ENCODE results near the gene PSMG4. TPM values are rescaled to one million over a fixed set of nuclear protein-coding genes. Genes with fewer than 3 reads are reported as not detected.
A peak's percentile ranks its signal among the peaks of the same experiment; 100 is the strongest.

The PSMG4 gene, protein sequence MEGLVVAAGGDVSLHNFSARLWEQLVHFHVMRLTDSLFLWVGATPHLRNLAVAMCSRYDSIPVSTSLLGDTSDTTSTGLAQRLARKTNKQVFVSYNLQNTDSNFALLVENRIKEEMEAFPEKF
- total RNA-seq, result 16.9 TPM
- long read RNA-seq, full-length matches to known transcripts, result 5 of 18 reads
- long read RNA-seq, partial matches to known transcripts, result 0 of 18 reads
- long read RNA-seq, other reads (novel, unspliced or antisense), result 13 of 18 reads

DNA sequence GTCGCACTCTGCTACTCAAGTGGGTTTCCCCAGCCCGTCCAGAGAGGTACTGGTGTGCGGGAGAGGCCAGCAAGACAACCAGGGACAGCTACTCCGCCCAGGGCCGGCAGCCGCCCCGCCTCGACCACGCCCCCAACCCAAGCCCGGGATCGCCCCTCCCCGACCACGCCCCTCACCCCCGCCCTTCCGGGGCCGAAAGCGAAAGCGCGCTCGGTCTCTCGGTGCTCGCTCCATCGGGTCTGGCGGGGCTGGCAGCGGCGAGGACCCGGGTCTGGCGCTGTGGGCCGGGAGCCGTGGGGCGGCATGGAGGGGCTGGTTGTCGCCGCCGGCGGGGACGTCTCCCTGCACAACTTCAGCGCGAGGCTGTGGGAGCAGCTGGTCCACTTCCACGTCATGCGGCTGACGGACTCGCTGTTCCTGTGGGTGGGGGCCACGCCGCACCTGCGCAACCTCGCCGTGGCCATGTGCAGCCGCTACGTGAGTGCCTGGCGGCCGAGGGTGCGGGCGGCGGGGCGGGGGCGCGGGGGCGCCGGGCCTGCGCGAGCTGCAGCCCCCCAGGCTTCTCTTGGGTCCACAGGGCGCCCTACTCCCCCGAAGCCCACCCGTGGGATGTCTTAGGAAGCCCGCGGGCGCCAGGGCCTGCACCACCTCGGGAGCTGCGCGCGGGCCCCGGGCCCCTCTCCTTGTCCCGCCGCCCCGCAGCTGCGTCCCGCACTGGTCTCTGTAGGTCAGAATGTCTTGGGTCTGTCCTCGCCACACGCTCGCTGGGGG is at the start of gene PSMG4:
Gene PSMG4 (plus strand): TSS at position 228 of the 771 bp plus-strand sequence. CDS start 76 bp downstream, at position 304.
- peaks cover 5% of the 10 kb centered on the region for H3K36me3 ChIP-seq
- peaks cover 27% of the 10 kb centered on the region for H3K4me1 ChIP-seq
- H3K27ac ChIP-seq, result peak within 1 kb of the TSS; percentile 83
- H3K9me3 ChIP-seq, result no peaks in the 10 kb centered on the region
- H3K4me3 ChIP-seq, result peak within 1 kb of the TSS; percentile 99
- peak; percentile 99 for ATAC-seq
- no peaks in the 10 kb centered on the region for H3K27me3 ChIP-seq
- intact Hi-C loops (cut with DNase I), result no loop called here
- DNase-seq, result peak; percentile 98
- TF ChIP-seq, protein P1, sequence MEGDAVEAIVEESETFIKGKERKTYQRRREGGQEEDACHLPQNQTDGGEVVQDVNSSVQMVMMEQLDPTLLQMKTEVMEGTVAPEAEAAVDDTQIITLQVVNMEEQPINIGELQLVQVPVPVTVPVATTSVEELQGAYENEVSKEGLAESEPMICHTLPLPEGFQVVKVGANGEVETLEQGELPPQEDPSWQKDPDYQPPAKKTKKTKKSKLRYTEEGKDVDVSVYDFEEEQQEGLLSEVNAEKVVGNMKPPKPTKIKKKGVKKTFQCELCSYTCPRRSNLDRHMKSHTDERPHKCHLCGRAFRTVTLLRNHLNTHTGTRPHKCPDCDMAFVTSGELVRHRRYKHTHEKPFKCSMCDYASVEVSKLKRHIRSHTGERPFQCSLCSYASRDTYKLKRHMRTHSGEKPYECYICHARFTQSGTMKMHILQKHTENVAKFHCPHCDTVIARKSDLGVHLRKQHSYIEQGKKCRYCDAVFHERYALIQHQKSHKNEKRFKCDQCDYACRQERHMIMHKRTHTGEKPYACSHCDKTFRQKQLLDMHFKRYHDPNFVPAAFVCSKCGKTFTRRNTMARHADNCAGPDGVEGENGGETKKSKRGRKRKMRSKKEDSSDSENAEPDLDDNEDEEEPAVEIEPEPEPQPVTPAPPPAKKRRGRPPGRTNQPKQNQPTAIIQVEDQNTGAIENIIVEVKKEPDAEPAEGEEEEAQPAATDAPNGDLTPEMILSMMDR (IDR thresholded peaks at IDR 0.05), result no peak

DNA sequence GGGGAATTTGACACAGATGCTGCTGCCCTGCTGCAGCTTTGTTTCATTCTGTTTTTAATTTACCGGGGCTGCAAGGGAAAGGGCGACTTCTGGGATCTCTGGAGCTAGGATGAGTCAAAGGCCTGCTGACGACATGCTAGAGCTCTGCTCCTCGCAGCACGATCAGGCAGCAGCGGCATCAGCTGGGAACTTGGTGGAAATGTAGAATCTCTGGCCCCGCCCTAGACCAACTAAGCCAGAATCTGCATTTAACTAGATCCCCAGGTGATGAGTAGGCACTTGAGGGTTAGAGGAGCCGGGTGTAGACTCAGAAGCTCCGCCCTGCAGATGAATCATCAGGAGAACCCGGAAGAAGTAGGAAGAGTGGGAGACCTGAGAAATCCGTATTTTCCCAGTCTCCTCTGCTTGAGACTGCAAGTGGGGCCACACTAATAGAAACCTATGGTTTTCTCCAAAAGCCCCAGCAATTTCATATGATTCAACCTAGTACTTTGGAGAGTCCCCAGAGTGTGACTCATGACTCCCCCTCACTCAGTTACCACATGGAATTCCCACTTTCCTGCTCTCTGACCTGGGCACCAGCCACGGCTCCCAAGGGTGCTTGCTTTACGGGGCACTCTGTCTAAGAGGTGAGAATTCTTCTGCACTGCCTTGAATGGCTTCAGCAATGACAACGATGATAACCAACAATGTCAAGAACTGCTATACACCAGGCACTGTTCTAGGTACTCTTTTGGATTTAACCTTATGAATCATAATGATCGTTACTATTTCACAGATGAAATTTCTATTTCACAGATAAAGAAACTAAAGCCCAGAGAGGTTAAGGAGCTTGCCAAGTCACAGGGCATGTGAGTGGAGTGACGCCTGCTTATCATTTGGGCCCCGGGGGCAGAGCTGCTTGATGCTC is 49.4 kb upstream of the PSMG4 start:
- DNase-seq, result no peak
- H3K27ac ChIP-seq, result no peak overlapping the region
- no peaks in the 10 kb centered on the region for H3K9me3 ChIP-seq
- H3K4me3 ChIP-seq, result no peak overlapping the region
- ATAC-seq, result peak; percentile 84
- H3K27me3 ChIP-seq, result no peaks in the 10 kb centered on the region
- H3K36me3 ChIP-seq, result no peaks in the 10 kb centered on the region
- no peaks in the 10 kb centered on the region for H3K4me1 ChIP-seq
- intact Hi-C loops (cut with DNase I), result no loop called here
- TF ChIP-seq, protein P1 (IDR thresholded peaks at IDR 0.05), result no peak

GRCh38 chr6:3210024-3210610 is 48.6 kb upstream of the PSMG4 start:
- intact Hi-C loops (cut with DNase I), result no loop called here
- Histone ChIP-seq H3K27me3 (no peaks in the 10 kb centered on the region), H3K9me3 (no peaks in the 10 kb centered on the region), H3K4me3 (no peak overlapping the region), H3K27ac (no peak overlapping the region), H3K36me3 (no peaks in the 10 kb centered on the region), H3K4me1 (no peaks in the 10 kb centered on the region)
- no peak for ATAC-seq
- DNase-seq, result no peak
- TF ChIP-seq, protein P1 (IDR thresholded peaks at IDR 0.05), result no peak

GRCh38 chr6:3211681-3212080 is 47.1 kb upstream of the PSMG4 start:
- peaks cover 5% of the 10 kb centered on the region for H3K27me3 ChIP-seq
- no peak for DNase-seq
- no peak overlapping the region for H3K27ac ChIP-seq
- intact Hi-C loops (cut with DNase I), result no loop called here
- ATAC-seq, result no peak
- H3K9me3 ChIP-seq, result no peaks in the 10 kb centered on the region
- H3K36me3 ChIP-seq, result no peaks in the 10 kb centered on the region
- no peak overlapping the region for H3K4me3 ChIP-seq
- H3K4me1 ChIP-seq, result no peaks in the 10 kb centered on the region
- TF ChIP-seq, protein P1 (IDR thresholded peaks at IDR 0.05), result no peak

DNA sequence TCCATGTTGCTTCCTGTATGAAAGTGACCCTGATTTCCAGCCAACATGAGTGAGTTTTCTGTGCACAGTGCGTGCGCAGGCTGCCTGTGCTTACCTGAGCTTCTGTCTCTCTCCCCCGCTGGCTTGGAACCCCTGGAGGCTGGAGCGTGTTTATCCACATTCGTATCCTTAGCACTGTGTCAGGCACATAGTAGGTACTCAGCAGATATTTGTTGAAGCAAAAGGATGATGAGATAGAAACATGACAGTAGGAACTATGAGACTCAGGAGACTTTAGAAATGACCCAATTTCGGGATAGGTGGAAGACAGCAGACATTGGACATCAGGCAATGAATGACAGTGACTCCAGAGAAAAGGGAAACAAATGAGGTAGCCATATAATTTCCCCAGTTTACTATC is 46.5 kb upstream of the PSMG4 start:
- intact Hi-C loops (cut with DNase I), result no loop called here
- DNase-seq (no peak), ATAC-seq (no peak)
- TF ChIP-seq, protein P1 (IDR thresholded peaks at IDR 0.05), result no peak
- Histone ChIP-seq H3K4me1 (no peaks in the 10 kb centered on the region), H3K4me3 (no peak overlapping the region), H3K36me3 (no peaks in the 10 kb centered on the region), H3K27me3 (peaks cover 5% of the 10 kb centered on the region), H3K9me3 (no peaks in the 10 kb centered on the region), H3K27ac (no peak overlapping the region)
